NT2/D1 (cell line): ENCODE data around the gene ASMTL.

Experiments
- DNase-seq: peaks from one replicate; pipeline ENCODE4 v3.0.0-alpha.2; 2011; ENCODE audit warnings: low read depth, low spot score
- H3K27me3 ChIP-seq: 2 replicates; pipeline ENCODE4 v1.6.0; 2011; ENCODE audit warnings: mild to moderate bottlenecking; ENCODE audit not compliant: insufficient read length, insufficient read depth
- H3K36me3 ChIP-seq: 2 replicates; pipeline ENCODE4 v1.6.1; 2011; ENCODE audit warnings: mild to moderate bottlenecking, low read length, mixed read lengths; ENCODE audit not compliant: insufficient read depth, insufficient read length
- H3K4me1 ChIP-seq: 2 replicates; pipeline ENCODE4 v1.5.1; 2011; ENCODE audit not compliant: insufficient read depth, insufficient read length
- H3K4me3 ChIP-seq: 2 replicates; pipeline ENCODE4 v1.5.1; 2011; ENCODE audit warnings: low read depth; ENCODE audit not compliant: insufficient read length
- H3K9ac ChIP-seq: 2 replicates; pipeline ENCODE4 v1.6.0; 2011; ENCODE audit warnings: low read depth; ENCODE audit not compliant: insufficient read length
- H3K9me3 ChIP-seq: 2 replicates; pipeline ENCODE4 v1.5.1; 2011; ENCODE audit warnings: mild to moderate bottlenecking, low read length; ENCODE audit not compliant: insufficient read depth
- SUZ12 ChIP-seq: IDR thresholded peaks from 2 replicates; pipeline ENCODE4 v1.6.1; 2011; ENCODE audit not compliant: insufficient read length, insufficient read depth; ENCODE audit errors: extremely low read depth
- YY1 ChIP-seq: IDR thresholded peaks from 2 replicates; pipeline ENCODE4 v1.6.1; 2011; ENCODE audit not compliant: insufficient read length, insufficient read depth
- ZNF274 ChIP-seq: IDR thresholded peaks from 2 replicates; pipeline ENCODE4 v1.6.1; 2011; ENCODE audit warnings: mild to moderate bottlenecking, low read depth, low read length

The ASMTL gene

DNA sequence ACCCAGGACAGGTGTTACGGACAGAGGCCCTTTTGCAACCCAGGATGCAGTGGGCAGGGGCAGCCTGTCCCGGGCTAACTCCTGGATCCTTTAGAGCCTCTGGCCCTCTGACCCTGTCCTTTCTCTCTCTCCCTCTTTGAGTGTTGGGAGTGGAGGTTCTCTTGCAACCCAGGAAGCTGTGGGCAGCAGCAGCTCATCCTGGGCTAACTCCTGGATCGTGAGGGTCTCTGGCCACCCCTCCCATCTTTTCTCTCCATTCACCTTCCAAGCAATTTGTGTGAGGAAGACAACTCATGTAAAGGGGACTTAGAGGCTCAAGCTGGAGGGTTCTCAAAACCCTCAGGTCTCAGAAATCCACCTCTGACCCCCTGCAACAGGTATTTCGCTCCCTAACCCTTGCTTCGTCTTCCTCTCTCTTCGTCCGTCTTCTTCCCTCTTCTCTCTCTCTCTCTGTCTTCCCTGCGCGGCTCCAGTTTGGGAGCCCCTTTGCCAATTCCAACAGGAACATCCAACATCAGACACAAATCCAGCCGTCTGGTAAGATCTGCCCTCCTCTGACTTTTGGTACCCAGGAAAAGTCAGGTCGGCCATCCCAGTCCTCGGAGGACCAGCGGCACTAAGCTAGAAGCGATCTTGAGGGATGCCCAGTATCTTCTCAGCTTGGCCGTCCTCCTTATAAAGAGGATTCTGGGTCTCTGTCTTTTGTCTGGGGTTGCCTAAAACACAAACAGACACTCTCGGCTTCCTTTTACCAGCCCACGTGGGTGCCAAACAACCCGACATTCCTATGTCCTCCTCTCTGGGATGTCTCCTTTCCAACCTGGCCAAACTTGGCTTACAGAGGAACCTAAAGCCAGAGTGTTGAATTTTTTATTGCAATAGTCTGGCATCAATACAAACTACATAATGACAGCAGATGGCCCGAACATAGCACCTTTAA lies 7.9 kb downstream of the ASMTL start:
- Histone ChIP-seq H3K9ac (no peak overlapping the region), H3K4me1 (no peaks in the 10 kb centered on the region), H3K4me3 (no peak overlapping the region), H3K9me3 (peaks cover 30% of the 10 kb centered on the region), H3K27me3 (no peaks in the 10 kb centered on the region), H3K36me3 (peaks cover 75% of the 10 kb centered on the region)
- TF ChIP-seq ZNF274 (no peak), YY1 (no peak), SUZ12 (no peak)
- DNase-seq: no peak

DNA sequence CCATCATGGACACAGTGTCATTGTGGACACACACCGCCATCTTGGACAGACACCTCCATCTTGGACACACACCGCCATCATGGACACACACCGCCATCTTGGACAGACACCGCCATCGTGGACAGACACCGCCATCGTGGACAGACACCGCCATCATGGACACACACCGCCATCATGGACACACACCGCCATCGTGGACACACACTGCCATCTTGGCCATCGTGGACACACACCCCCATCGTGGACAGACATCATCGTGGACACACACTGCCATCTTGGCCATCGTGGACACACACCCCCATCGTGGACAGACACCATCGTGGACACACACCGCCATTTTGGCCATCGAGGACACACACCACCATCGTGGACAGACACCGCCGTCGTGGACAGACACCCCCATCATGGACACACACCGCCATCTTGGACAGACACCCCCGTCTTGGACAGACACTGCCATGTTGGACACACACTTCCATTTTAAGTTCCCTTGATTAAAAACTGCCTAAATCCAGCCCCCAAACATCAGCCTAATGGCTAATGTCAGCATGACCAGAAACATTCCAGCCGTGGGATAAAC lies 9.1 kb downstream of the ASMTL start:
- TF ChIP-seq SUZ12: no peak
- TF ChIP-seq YY1: no peak
- no peak for TF ChIP-seq ZNF274
- Histone ChIP-seq H3K4me1 (no peaks in the 10 kb centered on the region), H3K9me3 (peaks cover 17% of the 10 kb centered on the region), H3K36me3 (peaks cover 72% of the 10 kb centered on the region), H3K27me3 (no peaks in the 10 kb centered on the region), H3K9ac (no peak overlapping the region), H3K4me3 (no peak overlapping the region)
- DNase-seq: no peak

DNA sequence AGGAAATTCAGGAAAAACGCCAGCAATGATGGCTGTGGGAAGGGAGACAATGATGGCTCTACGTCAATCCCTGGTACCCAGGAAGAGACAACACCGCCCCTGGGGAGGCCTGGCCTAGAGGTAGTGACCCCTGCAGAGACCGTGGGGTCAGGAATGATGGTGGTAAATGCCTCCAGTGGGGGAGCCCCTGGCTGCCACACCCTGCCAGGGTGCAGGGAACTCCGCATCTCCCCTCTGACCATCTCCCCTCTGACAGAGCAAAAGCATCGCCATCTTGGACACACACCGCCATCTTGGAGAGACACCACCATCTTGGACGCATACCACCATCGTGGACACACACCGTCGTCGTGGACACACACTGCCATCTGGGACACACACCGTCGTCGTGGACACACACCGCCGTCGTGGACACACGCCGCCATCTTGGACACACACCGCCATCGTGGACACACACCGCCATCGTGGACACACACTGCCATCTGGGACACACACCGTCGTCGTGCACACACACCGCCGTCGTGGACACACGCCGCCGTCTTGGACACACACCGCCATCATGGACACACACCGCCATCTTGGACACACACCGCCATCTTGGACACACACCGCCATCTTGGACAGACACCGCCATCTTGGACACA lies 9.9 kb downstream of the ASMTL start:
- Histone ChIP-seq H3K27me3 (no peaks in the 10 kb centered on the region), H3K4me1 (no peaks in the 10 kb centered on the region), H3K9ac (no peak overlapping the region), H3K4me3 (no peak overlapping the region), H3K9me3 (peaks cover 10% of the 10 kb centered on the region), H3K36me3 (peaks cover 70% of the 10 kb centered on the region)
- TF ChIP-seq SUZ12 (no peak), YY1 (no peak)
- no peak for DNase-seq

DNA sequence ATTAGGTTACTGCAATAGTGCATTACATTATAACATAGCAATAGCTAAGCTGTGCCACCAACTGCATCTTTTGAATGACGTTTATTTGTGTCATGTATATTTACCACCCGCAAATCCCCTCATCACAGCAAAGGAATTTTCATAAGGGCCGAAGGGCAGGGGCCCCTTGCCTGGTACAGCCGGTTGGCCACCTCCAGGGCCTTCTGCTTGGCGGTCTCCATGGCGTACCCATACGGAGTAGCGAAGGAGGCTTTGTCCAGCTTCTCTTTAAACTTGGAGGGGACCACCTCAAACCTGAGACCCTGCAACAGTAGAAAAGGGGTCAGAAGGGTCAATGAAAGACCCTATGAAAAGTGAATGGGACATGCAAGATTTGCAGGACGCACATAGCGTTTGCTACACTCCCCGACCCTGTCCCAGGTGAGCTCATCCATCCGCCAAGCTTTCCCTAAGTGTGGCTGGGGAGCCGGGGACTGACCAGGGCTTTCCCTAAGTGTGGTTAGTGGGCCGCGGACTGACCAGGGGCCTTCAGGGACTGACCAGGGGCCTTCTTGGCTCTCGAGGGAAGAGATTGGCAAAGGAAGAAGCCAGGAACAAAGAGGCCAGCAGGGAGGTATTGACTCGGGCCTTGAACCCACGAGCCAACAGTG lies 10.6 kb downstream of the ASMTL start:
- no peak for DNase-seq
- Histone ChIP-seq H3K4me3 (no peak overlapping the region), H3K9me3 (peaks cover 4% of the 10 kb centered on the region; the same call in 1 of the 2 replicates), H3K36me3 (peaks cover 66% of the 10 kb centered on the region), H3K4me1 (no peaks in the 10 kb centered on the region), H3K27me3 (no peaks in the 10 kb centered on the region), H3K9ac (no peak overlapping the region)
- no peak for TF ChIP-seq SUZ12
- no peak for TF ChIP-seq ZNF274

DNA sequence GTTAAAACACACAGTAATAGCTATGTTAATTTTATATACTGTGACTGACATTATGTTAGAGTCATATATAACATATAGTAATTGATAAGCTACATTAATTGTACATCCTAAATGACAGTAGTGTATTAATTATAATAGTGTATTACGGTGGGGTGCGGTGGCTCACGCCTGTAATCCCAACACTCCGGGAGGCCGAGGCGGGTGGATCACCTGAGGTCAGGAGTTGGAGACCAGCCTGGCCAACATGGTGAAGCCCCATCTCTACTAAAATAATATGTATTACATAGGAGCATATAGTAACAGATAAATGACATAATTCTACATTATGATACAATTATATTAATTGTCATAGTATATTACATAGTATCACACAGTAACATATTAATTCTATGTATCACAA lies 12.2 kb downstream of the ASMTL start:
- no peak for DNase-seq
- Histone ChIP-seq H3K4me1 (no peaks in the 10 kb centered on the region), H3K36me3 (peaks cover 71% of the 10 kb centered on the region), H3K9me3 (peaks cover 4% of the 10 kb centered on the region; the same call in 1 of the 2 replicates), H3K27me3 (no peaks in the 10 kb centered on the region), H3K4me3 (no peak overlapping the region), H3K9ac (no peak overlapping the region)
- no peak for TF ChIP-seq ZNF274
- no peak for TF ChIP-seq SUZ12
- no peak for TF ChIP-seq YY1

DNA sequence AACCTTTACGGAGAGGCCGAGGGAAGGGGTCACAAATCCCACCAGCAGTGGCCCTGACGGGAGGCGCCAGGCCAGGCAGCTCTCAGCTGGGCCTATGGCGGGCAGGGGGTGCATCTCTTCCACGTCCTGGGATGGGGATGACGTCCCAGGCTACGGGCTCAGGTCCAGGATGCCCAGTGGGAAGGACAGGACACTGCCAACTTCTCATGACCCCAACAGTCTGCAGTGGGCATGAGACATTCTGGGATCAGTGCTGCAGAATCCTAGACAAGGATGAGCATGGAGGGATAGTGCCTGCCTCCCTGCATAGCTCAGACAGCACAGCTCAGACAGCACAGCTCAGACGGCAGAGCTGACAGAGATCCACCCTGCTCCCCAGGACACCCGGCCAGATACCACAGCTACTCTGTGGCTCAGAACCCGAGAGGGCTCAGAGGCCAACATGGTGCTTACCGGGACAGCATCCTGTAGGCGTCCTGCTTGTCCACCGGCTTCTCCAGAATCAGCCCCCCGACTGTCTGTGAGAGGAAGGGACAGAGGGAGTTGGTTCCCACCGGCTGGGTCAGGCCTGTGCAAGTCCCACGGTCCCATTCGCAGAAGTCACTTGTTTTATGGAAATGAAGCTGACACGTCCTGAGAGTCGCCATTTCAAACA lies 17.3 kb downstream of the ASMTL start:
- no peak for TF ChIP-seq YY1
- Histone ChIP-seq H3K9ac (no peak overlapping the region), H3K4me3 (no peak overlapping the region), H3K4me1 (peaks cover 7% of the 10 kb centered on the region), H3K27me3 (no peaks in the 10 kb centered on the region), H3K9me3 (no peaks in the 10 kb centered on the region), H3K36me3 (peaks cover 60% of the 10 kb centered on the region)
- DNase-seq: no peak
